CD4-positive, alpha-beta T cell (primary cell): ENCODE data around the gene CPED1. TPM values are rescaled to one million over a fixed set of nuclear protein-coding genes. Genes with fewer than 3 reads are reported as not detected.

Experiments used
- ATAC-seq: fragments of 200-7000 bp; cut with Tn5 transposase; one replicate; pipeline ENCODE4 v1.10.0; 2022; ENCODE audit warnings: mild to moderate bottlenecking; ENCODE audit not compliant: poor library complexity
- CTCF ChIA-PET: fragments of 350-600 bp; sonication (Branson Sonifier 250); formaldehyde crosslinking; loops from one replicate; lab custom pipeline; 2021; ENCODE audit warnings: antibody characterized with exemption, inconsistent platforms; lab: Charles Lee
- POLR2A ChIA-PET: fragments of 350-600 bp; sonication (Branson Sonifier 250); formaldehyde crosslinking; loops from one replicate; lab custom pipeline; 2021; ENCODE audit warnings: antibody characterized with exemption, inconsistent platforms; lab: Charles Lee
- DNase-seq, 14 experiments: peaks; one replicate each; pipeline ENCODE4 v3.0.0-alpha.2; 2013 to 2020; ENCODE audit warnings: mixed read lengths in 2 of 14
- H3K27ac ChIP-seq, 2 donors: one replicate each; pipeline versions ENCODE4 v1.5.1 to v1.7.0; 2013; ENCODE audit warnings: low read length in 2 of 2, low read depth in 1 of 2, mild to moderate bottlenecking in 1 of 2
- H3K27me3 ChIP-seq, 2 experiments: 1 replicate in 1 of 2; 2 replicates in 1 of 2; pipeline versions ENCODE4 v1.6.1 to v1.7.0; 2013; ENCODE audit warnings: low read length in 2 of 2, control low read depth in 1 of 2, mild to moderate bottlenecking in 1 of 2, moderate library complexity in 1 of 2; ENCODE audit not compliant: insufficient read depth in 2 of 2, control insufficient read depth in 1 of 2
- H3K36me3 ChIP-seq: one replicate; pipeline ENCODE4 v1.6.1; 2013; ENCODE audit warnings: low read length, control low read depth; ENCODE audit not compliant: insufficient read depth
- H3K4me1 ChIP-seq: one replicate; pipeline ENCODE4 v1.6.1; 2013; ENCODE audit warnings: low read length, control low read depth; ENCODE audit not compliant: insufficient read depth
- H3K4me3 ChIP-seq: one replicate; pipeline ENCODE4 v1.5.1; 2013; ENCODE audit warnings: mild to moderate bottlenecking, low read length, moderate library complexity
- H3K9me3 ChIP-seq, 2 experiments: 1 replicate in 1 of 2; 2 replicates in 1 of 2; pipeline versions ENCODE4 v1.6.1 to v1.7.0; 2013; ENCODE audit warnings: low read length in 2 of 2, mild to moderate bottlenecking in 2 of 2, control low read depth in 1 of 2, moderate library complexity in 1 of 2; ENCODE audit not compliant: control insufficient read depth in 1 of 2, insufficient read depth in 1 of 2
- H3K27ac Mint-ChIP-seq: one replicate; pipeline ENCODE4 v1.8.0; 2020; ENCODE audit warnings: mixed read lengths
- H3K27me3 Mint-ChIP-seq: one replicate; pipeline ENCODE4 v1.8.0; 2021; ENCODE audit warnings: mixed read lengths
- H3K36me3 Mint-ChIP-seq: one replicate; pipeline ENCODE4 v1.8.0; 2021; ENCODE audit warnings: low read depth, mixed read lengths
- H3K4me1 Mint-ChIP-seq: one replicate; pipeline ENCODE4 v1.8.0; 2021; ENCODE audit warnings: low read depth, mixed read lengths
- H3K4me3 Mint-ChIP-seq: one replicate; pipeline ENCODE4 v1.8.0; 2020; ENCODE audit warnings: mild to moderate bottlenecking, mixed read lengths
- H3K9me3 Mint-ChIP-seq: one replicate; pipeline ENCODE4 v1.8.0; 2020; ENCODE audit warnings: mixed read lengths
- CTCF ChIP-seq: fragments of 200-600 bp; IDR thresholded peaks from one replicate; pipeline ENCODE4 v1.8.0; 2022; ENCODE audit warnings: antibody characterized with exemption, mild to moderate bottlenecking
- intact Hi-C, 2 experiments: fragments of 100-400 bp; cut with DNase I in 1 of 2; cut with micrococcal nuclease in 1 of 2; formaldehyde crosslinking; loops; one replicate each; pipeline versions ENCODE4 v1.15.1 to v1.9.0; 2023 to 2025; cut with DNase I, micrococcal nuclease
- total RNA-seq, 174 experiments: library from RNA in 2 of 174; stranded (reverse) in 2 of 174; gene quantifications; one replicate each; pipeline ENCODE4 v1.2.3 and lab custom pipeline; 2021 to 2026

Gene CPED1
- total RNA-seq, 2 experiments from 2014 or later, result 0.08 to 0.19 TPM

GRCh38 chr7:121153995-121154394 is 165.5 kb downstream of the CPED1 start:
- H3K4me3 Mint-ChIP-seq, result no peak overlapping the region
- no peaks in the 10 kb centered on the region for H3K9me3 Mint-ChIP-seq
- ChIA-PET POLR2A (interaction anchor here (0.7 kb wide), 1 partner anchor 9 kb away, joined by 3 read pairs; no protein-coding TSS in a partner anchor), CTCF (no interaction called here)
- no peaks in the 10 kb centered on the region for H3K36me3 Mint-ChIP-seq
- intact Hi-C loops, result no loop called here
- H3K27ac Mint-ChIP-seq, result no peak overlapping the region
- Histone ChIP-seq H3K9me3 (no peaks in the 10 kb centered on the region), H3K4me3 (no peak overlapping the region), H3K27ac (no peak overlapping the region), H3K36me3 (no peaks in the 10 kb centered on the region), H3K27me3 (no peaks in the 10 kb centered on the region), H3K4me1 (no peaks in the 10 kb centered on the region)
- peaks cover 26% of the 10 kb centered on the region for H3K27me3 Mint-ChIP-seq
- DNase-seq (no peak), ATAC-seq (no peak)
- no peak for TF ChIP-seq CTCF
- H3K4me1 Mint-ChIP-seq, result no peaks in the 10 kb centered on the region

GRCh38 chr7:121156825-121157224 is 168.3 kb downstream of the CPED1 start:
- ChIA-PET POLR2A (no interaction called here), CTCF (no interaction called here)
- Histone ChIP-seq H3K9me3 (no peaks in the 10 kb centered on the region), H3K4me1 (no peaks in the 10 kb centered on the region), H3K27me3 (no peaks in the 10 kb centered on the region), H3K27ac (no peak overlapping the region), H3K4me3 (no peak overlapping the region), H3K36me3 (no peaks in the 10 kb centered on the region)
- H3K4me3 Mint-ChIP-seq, result no peak overlapping the region
- H3K9me3 Mint-ChIP-seq, result no peaks in the 10 kb centered on the region
- no peaks in the 10 kb centered on the region for H3K4me1 Mint-ChIP-seq
- no peak overlapping the region for H3K27ac Mint-ChIP-seq
- no peak for TF ChIP-seq CTCF
- DNase-seq (no peak), ATAC-seq (no peak)
- H3K27me3 Mint-ChIP-seq, result peaks cover 16% of the 10 kb centered on the region
- intact Hi-C loops, result no loop called here
- H3K36me3 Mint-ChIP-seq, result no peaks in the 10 kb centered on the region

GRCh38 chr7:121157341-121157751 is 168.8 kb downstream of the CPED1 start:
- Mint-ChIP-seq H3K36me3 (no peaks in the 10 kb centered on the region), H3K4me1 (no peaks in the 10 kb centered on the region), H3K9me3 (no peaks in the 10 kb centered on the region), H3K27ac (no peak overlapping the region), H3K27me3 (peaks cover 16% of the 10 kb centered on the region), H3K4me3 (no peak overlapping the region)
- POLR2A ChIA-PET, result no interaction called here
- TF ChIP-seq CTCF, result no peak
- Histone ChIP-seq H3K4me1 (no peaks in the 10 kb centered on the region), H3K27me3 (no peaks in the 10 kb centered on the region), H3K27ac (no peak overlapping the region), H3K4me3 (no peak overlapping the region), H3K9me3 (no peaks in the 10 kb centered on the region), H3K36me3 (no peaks in the 10 kb centered on the region)
- DNase-seq, result no peak
- no peak for ATAC-seq
- CTCF ChIA-PET, result no interaction called here
- intact Hi-C loops, result no loop called here
